C1 segment of cervical spinal cord (tissue), 14 donors: ENCODE measurements around the gene TGM6.

ENCODE experiments used
- DNase-seq, 14 donors: peaks; one replicate each; lab custom pipeline; 2025; lab: John Stamatoyannopoulos, UW

Gene TGM6

GRCh38 chr20:2380601-2381000, at the start of gene TGM6:
Gene TGM6 (plus strand): TSS chr20:2380901. CDS start chr20:2380969, 68 bp downstream.
- no peak for DNase-seq

GRCh38 chr20:2331106-2331505, 49.6 kb upstream of the TGM6 start:
- no peak for DNase-seq

GRCh38 chr20:2331901-2332565, 48.7 kb upstream of the TGM6 start:
- DNase-seq = no peak

DNA sequence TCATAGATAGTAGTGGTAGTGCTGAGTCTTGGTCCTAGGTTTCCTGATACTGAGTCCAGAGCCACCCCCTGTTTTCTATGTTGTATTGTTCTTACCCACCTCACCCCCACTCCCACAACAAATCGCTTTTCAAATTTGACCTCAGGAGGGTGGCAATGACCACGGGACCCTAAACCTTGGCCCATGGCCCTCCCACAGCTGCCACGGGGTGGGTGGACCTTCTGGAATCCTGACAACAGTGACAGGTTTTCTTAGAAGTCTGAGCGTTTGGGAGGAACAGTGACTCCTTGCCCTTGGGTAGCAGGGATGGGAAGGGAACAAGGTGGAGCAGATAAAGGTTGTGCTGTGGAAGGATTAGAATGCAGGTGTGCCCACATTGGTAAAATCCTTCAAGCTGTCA, 48.0 kb upstream of the TGM6 start:
- no peak for DNase-seq

DNA sequence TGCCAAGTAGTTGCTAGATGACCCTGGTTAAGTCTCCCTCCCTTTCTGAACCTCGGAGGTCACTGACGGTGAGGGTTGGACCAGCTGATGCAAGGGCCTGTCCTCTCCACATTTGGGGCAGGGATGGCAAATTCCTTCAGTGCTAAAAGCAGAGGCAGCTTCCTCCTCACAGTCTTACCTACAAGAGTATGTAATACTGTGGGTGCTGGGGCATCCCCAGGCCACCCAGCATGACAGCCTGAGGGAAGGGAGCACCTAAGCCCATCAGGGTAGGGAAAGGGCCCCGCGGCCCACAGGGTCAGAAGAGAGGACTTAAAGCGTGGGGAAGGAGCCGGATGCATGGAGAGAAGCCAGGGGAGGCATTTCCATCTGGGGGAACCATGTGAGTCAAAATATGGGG, 46.9 kb upstream of the TGM6 start:
- DNase-seq = no peak

GRCh38 chr20:2335096-2335870, 45.4 kb upstream of the TGM6 start:
- no peak for DNase-seq

DNA sequence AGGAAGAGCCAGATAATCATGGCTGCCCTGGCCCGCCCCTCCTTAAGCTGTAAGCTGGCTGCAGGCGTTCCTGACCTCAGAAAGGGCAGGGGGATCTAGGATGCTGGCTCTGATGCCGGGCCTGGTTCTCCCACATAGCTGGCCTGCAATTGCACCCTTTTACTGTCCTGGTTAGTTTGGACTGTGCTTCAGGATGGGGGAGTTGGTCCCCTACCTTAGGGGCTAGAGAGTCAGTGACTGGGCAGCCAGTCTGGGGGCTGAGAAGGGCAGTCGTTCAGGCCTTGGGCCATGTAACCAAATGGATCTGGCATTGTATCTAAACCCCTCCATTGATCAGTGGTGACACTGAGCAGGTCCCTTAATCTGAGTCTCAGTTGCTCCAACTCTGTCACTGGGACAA, 44.2 kb upstream of the TGM6 start:
- DNase-seq = no peak

DNA sequence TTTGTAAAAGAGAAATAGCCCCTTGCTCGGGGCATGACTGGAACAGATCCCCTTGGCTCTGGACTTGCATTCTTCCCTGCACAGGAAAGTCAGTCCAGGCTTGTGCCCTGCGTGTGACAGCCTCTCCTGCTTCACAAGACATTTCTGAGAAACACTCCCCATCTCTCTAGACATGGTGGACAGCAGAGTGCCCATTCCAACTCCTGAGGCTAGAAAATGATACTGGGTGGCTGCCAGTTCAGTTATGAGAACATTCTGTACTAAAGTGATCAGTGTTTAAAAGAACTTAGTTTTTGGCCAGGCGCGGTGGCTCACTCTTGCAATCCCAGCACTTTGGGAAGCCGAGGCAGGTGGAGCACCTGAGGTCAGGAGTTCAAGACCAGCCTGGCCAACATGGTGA, 43.6 kb upstream of the TGM6 start:
- DNase-seq = no peak

- DNase-seq = no peak
Observed at GRCh38 chr20:2338411-2339066, 42.2 kb upstream of the TGM6 start.

DNA sequence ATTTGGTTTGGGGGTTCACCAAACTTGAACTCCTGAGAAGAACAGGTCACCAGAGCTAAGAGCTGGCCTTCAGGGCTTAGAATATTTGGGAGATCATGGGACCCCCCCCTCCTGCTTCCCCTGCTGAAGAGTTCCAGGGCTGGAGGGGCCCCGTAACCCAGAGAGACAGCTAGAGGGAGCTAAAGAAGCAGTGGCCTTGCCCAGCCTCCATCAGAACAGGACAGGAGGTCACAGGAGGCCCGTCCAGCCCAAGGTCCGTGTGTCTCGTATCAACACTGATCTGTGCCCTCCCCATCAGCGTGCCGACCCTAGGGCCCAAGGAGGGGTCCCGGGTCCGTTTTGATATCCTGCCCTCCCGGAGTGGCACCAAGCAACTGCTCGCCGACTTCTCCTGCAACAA, 40.6 kb upstream of the TGM6 start:
- no peak for DNase-seq

DNA sequence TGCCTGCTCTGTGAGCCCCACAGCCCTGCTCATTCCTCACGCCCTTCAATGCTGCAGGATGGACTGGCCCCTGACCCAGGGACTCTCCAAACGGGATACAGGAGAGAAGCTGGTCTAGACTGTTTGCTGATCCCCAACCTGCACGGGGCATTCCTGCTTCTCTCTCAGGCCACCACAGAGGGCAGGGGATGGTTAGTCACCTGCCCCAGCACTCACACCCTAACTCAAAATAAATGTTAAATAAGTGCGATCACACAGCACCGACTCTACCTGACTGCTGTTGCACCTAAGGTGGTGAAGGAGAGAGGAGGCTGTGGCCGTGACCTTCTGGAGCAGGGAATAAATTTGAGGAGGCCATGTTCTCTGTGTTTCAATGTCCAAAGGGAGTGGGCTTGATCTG, 39.9 kb upstream of the TGM6 start:
- DNase-seq = no peak

- DNase-seq = no peak
Observed at GRCh38 chr20:2341336-2341735, 39.4 kb upstream of the TGM6 start.

GRCh38 chr20:2342243-2342642, 38.5 kb upstream of the TGM6 start:
- DNase-seq = no peak

- no peak for DNase-seq
Observed at GRCh38 chr20:2346188-2346587, 34.5 kb upstream of the TGM6 start.

- no peak for DNase-seq
Observed at GRCh38 chr20:2348336-2348735, 32.4 kb upstream of the TGM6 start.

GRCh38 chr20:2349801-2350200, 30.9 kb upstream of the TGM6 start:
- DNase-seq = no peak

DNA sequence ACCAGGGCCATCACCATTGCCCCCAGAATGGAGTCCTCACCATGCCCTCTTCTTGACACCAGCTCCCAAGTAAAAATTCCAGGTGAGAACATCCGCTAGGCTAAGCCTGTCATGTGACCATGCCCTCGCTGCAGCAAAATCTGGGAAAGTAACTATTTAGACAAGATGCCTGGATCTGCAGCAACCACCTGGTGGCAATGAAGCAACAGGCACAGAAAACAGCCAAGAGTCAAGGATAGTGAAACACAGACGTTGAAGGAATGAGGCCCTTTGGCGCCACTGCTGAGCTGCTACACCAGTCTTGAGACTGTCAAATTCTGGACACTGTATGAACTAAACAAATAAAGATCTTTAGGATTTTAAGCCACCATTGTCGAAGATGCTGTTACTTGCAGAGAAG, 30.1 kb upstream of the TGM6 start:
- no peak for DNase-seq

- no peak for DNase-seq
Observed at GRCh38 chr20:2353231-2353630, 27.5 kb upstream of the TGM6 start.

GRCh38 chr20:2357114-2357513, 23.6 kb upstream of the TGM6 start:
- no peak for DNase-seq

- DNase-seq = no peak
Observed at GRCh38 chr20:2358006-2358405, 22.7 kb upstream of the TGM6 start.

DNA sequence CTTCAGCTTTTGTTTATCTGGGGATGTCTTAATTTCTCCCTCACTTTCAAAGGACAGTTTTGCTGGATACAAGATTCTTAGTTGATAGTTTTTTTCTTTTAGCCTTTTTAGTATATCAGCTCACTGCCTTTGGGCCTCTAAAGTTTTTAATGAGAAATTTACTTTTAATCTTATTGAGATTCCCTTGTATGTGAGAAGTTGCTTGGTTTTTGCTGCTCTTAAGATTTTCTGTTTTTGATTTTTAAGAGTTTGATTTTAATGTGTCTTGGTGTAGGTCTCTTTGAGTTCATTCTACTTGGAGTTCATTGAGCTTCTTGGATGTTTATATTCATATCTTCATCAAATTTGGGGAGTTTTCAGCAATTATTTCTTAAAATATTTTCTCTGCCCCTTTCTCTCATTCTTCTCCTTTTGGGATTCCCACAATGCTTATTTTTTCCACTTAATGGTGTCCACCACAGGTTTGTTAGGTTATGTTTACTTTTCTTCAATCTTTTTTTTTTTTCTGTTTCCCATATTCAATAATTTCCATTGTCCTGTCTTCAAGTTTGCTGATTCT, 19.6 kb upstream of the TGM6 start:
- DNase-seq = no peak

- DNase-seq = no peak
Observed at GRCh38 chr20:2363187-2363586, 17.5 kb upstream of the TGM6 start.

GRCh38 chr20:2363587-2363986, 17.1 kb upstream of the TGM6 start:
- DNase-seq = no peak
